ENCODE results near the gene ADAM19.

- no peak for TF ChIP-seq POLR2A (IDR thresholded peaks at IDR 0.05)
- TF ChIP-seq, protein P1, sequence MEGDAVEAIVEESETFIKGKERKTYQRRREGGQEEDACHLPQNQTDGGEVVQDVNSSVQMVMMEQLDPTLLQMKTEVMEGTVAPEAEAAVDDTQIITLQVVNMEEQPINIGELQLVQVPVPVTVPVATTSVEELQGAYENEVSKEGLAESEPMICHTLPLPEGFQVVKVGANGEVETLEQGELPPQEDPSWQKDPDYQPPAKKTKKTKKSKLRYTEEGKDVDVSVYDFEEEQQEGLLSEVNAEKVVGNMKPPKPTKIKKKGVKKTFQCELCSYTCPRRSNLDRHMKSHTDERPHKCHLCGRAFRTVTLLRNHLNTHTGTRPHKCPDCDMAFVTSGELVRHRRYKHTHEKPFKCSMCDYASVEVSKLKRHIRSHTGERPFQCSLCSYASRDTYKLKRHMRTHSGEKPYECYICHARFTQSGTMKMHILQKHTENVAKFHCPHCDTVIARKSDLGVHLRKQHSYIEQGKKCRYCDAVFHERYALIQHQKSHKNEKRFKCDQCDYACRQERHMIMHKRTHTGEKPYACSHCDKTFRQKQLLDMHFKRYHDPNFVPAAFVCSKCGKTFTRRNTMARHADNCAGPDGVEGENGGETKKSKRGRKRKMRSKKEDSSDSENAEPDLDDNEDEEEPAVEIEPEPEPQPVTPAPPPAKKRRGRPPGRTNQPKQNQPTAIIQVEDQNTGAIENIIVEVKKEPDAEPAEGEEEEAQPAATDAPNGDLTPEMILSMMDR (IDR thresholded peaks at IDR 0.05): no peak
These were observed 114.4 kb downstream of the ADAM19 start for GRCh38 chr5:157460921-157461792.
